ENCODE results near the gene SLC52A1. TPM values are rescaled to one million over a fixed set of nuclear protein-coding genes. Genes with fewer than 3 reads are reported as not detected.
"Not testable (repeated sequence)": the region's sequence is repeated elsewhere in the genome, so short reads cannot be mapped to it uniquely, and the experiment has no call there.

The SLC52A1 gene
- total RNA-seq: under 1 TPM in 1 of 4 donors, not detected in 3; 0.55 TPM

DNA sequence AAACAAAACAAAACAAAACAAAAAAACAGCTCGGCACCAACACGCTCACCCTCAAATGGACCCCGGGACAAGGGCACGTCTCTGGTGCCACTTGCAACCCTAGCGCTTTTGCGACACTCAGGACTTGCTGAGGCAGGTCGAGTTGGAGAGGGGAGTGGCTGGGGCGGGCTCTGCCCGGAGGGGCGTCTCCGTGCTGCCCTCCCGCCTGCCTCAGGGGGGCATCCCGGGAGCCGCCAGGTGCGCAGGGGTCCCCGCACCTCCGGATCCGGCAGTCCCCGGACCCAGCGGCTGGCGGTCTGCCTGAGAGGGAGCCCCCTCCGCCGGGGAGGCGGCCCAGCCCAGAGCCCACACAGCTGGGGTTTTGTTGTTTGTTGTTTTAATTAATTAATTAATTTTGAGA, at the start of gene SLC52A1:
Gene SLC52A1 (minus strand): TSS at position 112 of the 400 bp plus-strand sequence. CDS start 820 bp downstream, outside the sequence.
- no peak for TF ChIP-seq POLR2A (IDR thresholded peaks at IDR 0.05)
- TF ChIP-seq, protein P1, sequence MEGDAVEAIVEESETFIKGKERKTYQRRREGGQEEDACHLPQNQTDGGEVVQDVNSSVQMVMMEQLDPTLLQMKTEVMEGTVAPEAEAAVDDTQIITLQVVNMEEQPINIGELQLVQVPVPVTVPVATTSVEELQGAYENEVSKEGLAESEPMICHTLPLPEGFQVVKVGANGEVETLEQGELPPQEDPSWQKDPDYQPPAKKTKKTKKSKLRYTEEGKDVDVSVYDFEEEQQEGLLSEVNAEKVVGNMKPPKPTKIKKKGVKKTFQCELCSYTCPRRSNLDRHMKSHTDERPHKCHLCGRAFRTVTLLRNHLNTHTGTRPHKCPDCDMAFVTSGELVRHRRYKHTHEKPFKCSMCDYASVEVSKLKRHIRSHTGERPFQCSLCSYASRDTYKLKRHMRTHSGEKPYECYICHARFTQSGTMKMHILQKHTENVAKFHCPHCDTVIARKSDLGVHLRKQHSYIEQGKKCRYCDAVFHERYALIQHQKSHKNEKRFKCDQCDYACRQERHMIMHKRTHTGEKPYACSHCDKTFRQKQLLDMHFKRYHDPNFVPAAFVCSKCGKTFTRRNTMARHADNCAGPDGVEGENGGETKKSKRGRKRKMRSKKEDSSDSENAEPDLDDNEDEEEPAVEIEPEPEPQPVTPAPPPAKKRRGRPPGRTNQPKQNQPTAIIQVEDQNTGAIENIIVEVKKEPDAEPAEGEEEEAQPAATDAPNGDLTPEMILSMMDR (IDR thresholded peaks at IDR 0.05): no peak
- H3K9me3 ChIP-seq: no peaks in the 10 kb centered on the region
- H3K4me1 ChIP-seq: no peaks in the 10 kb centered on the region
- no peak for DNase-seq
- intact Hi-C loops (cut with DNase I; ENCODE audit: low total_unique reads): no loop called here
- no peak within 1 kb of the TSS for H3K4me3 ChIP-seq
- no peaks in the 10 kb centered on the region for H3K27me3 ChIP-seq
- H3K27ac ChIP-seq: no peak within 1 kb of the TSS
- no peaks in the 10 kb centered on the region for H3K36me3 ChIP-seq

DNA sequence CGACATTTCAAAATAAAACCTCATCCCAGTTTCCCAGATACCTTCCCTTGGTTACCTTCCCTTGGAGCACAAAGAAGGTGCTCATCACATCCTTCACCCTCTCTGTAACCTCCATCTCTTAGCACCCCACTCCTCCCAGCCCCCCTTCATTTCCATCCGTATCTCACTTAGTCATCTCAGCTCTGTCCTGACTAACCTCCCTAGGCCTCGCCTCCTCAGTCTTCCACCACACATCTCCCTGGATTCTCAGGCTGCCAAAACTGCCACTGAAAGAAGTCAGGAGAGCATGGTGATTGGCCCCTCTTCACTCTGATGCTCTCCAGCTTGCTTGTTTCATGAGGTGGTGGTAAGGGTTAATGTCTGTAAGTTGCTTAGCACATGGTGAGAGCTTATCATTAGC, 45.4 kb upstream of the SLC52A1 start:
- TF ChIP-seq POLR2A (IDR thresholded peaks at IDR 0.05): no peak
- TF ChIP-seq, protein P1 (IDR thresholded peaks at IDR 0.05): no peak
- Histone ChIP-seq H3K27me3 (no peaks in the 10 kb centered on the region), H3K9me3 (peaks cover 0 to 4% of the 10 kb centered on the region in 2 donors), H3K36me3 (no peaks in the 10 kb centered on the region), H3K4me1 (no peaks in the 10 kb centered on the region), H3K4me3 (no peak overlapping the region), H3K27ac (no peak overlapping the region)
- DNase-seq: no peak
- intact Hi-C loops (cut with DNase I; ENCODE audit: low total_unique reads): no loop called here

DNA sequence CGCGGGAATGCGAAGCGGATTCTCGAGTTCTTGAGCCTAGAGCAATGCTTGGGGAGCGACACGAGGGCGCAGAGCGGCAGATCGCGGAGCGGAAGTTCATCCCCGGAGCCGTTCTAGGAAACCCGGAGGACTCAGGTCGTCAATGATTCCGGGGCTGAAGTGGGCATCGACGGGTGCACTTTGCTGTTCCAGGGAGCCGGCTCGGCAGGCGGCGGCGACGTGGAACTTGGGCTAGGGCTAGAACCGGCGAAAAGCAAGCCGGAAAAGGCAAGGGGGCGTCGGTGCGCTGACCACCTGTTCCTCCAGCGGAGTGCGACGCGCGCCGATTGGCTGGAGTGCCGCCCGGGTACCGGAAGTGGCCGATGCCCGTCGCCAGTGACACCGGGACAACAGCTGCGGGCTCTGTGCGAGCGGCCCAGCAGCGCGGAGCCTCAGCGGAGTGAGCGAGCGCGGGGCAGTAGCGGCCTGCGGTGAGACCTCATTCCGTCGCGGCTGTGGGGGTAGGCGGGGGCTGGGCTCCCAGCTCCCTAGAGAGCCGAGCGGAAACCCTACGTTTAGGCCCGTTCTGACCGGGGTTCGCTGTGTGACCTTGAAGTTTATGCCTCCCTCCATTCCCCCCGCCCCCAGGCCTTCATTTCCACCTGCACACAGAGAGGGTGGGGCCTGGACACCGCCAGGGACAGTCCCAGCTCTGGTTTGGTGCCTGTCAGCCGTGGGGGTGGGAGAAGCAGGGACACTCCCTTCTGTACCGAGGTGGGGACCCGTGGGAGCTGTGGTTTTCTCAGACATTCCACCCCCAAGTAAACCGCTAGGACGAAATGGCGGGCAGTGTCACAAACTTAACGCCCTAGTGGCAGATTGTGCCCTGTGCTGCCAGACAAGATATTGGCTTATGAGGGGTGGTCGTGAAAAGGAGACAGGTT, 43.1 kb upstream of the SLC52A1 start, which contains the start of gene ZFP3:
Gene ZFP3 (plus strand): TSS at position 362 of the 923 bp plus-strand sequence. CDS start 13,038 bp downstream, outside the sequence.
- intact Hi-C loops (cut with DNase I; ENCODE audit: low total_unique reads): no loop called here
- H3K9me3 ChIP-seq: no peaks in the 10 kb centered on the region
- H3K36me3 ChIP-seq: no peaks in the 10 kb centered on the region
- peak within 1 kb of the TSS; percentile 57 to 71 for H3K27ac ChIP-seq
- peak; percentile 61 to 78 for DNase-seq
- H3K4me3 ChIP-seq: peak within 1 kb of the TSS; percentile 77 to 84
- H3K27me3 ChIP-seq: no peaks in the 10 kb centered on the region
- no peak for TF ChIP-seq POLR2A (IDR thresholded peaks at IDR 0.05)
- TF ChIP-seq, protein P1 (IDR thresholded peaks at IDR 0.05): peak in 1 of 4 experiments; percentile 9
- H3K4me1 ChIP-seq: no peaks in the 10 kb centered on the region

DNA sequence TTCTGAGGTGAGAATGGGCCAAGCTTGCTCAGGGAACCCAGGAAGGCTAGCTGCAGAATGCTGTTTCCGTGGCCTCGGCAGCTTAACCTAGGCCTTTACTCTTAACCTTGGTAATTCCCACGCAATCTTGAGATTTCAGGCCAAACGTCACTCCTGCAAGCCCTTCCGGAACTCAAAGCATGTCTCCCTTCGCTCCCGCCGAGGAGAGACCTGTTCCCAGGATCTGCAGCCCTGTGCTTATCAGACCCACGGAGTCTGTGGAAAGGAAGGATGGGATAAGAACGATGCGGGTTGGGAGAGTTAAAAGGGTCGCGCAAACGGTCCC, 42.5 kb upstream of the SLC52A1 start:
- Histone ChIP-seq H3K4me3 (peak overlapping the region; percentile 77 to 84), H3K4me1 (no peaks in the 10 kb centered on the region), H3K27ac (peak overlapping the region; percentile 57 to 71), H3K27me3 (no peaks in the 10 kb centered on the region), H3K9me3 (no peaks in the 10 kb centered on the region), H3K36me3 (no peaks in the 10 kb centered on the region)
- DNase-seq: no peak
- intact Hi-C loops (cut with DNase I; ENCODE audit: low total_unique reads): no loop called here
- TF ChIP-seq POLR2A (IDR thresholded peaks at IDR 0.05): no peak
- TF ChIP-seq, protein P1 (IDR thresholded peaks at IDR 0.05): no peak

DNA sequence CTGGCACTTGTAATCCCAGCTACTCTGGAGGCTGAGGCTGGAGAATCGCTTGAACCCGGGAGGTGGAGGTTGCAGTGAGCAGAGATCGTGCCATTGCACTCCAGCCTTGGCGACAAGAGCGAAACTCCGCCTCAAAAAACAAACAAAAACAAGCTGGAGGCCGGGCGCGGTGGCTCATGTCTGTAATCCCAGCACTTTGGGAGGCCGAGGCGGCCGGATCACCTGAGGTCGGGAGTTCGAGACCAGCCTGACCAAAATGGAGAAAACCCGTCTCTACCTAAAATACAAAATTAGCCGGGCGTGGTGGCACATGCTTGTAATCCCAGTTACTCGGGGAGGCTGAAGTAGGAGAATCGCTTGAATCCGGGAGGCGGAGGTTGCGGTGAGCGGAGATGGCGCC, 42.0 kb upstream of the SLC52A1 start:
- H3K9me3 ChIP-seq; intact Hi-C loops (cut with DNase I; ENCODE audit: low total_unique reads): not testable (repeated sequence)

DNA sequence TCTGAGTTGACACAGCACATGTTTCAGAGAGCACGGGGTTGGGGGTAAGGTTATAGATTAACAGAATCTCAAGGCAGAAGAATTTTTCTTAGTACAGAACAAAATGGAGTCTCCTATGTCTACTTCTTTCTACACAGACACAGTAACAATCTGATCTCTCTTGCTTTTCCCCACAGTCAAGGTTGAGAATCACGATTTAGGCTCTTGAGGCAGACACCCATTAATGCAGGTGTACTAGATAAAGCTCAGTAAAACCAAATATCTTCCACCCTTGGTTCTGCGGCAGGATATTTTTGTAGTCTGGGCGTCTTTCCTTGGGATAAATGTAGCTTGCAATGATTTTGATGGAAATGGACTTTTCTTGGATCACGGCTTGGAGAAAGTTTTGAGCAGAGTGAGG, 40.2 kb upstream of the SLC52A1 start:
- H3K36me3 ChIP-seq; H3K4me3 ChIP-seq; H3K9me3 ChIP-seq; H3K27ac ChIP-seq; intact Hi-C loops (cut with DNase I; ENCODE audit: low total_unique reads); DNase-seq; H3K4me1 ChIP-seq; H3K27me3 ChIP-seq: not testable (repeated sequence)

More for the DNA sequence above, 42.0 kb upstream of the SLC52A1 start:
- not testable (repeated sequence) for H3K36me3 ChIP-seq, H3K4me1 ChIP-seq, DNase-seq, H3K27me3 ChIP-seq
- Histone ChIP-seq H3K27ac (peak overlapping the region in 1 of 2 donors; percentile 71), H3K4me3 (peak overlapping the region; percentile 77 to 84)

All from uterus (tissue), 4 donors.